ENCODE data around the gene HOXB7. TPM values are rescaled to one million over a fixed set of nuclear protein-coding genes. Genes with fewer than 3 reads are reported as not detected.

The HOXB7 gene
- total and polyA plus RNA-seq, 2 experiments from 2014 or later, result not detected

DNA sequence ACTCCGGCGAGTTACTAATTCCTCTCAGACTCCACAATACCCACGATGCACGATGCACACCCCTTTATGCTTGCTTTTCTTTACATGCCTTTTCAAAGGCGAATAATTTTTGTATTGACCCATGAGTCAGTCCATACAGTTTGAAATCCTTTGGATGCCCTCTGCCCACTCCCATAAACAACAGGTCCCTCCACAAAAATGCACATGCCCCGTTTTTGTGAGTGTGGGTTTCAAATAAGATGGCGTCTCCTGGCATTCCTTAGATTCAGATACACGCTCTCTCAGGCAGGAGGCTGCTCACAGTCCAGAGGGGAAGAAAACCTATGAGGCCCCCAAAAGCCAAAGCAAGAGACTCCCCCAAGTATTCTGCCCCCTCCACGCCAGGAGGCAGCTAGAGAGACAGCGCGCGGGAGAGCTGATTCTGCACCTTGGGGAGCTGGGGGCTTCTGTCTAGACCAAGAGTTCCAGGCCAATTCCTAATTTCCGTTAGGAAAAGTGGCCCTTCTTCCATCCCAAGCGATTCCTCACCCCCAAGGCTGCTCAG lies 34.9 kb upstream of the HOXB7 start:
- peaks cover 22% of the 10 kb centered on the region for H3K4me1 Mint-ChIP-seq
- peak overlapping the region; percentile 58 for H3K4me3 Mint-ChIP-seq
- peaks cover 27% of the 10 kb centered on the region for H4K20me1 ChIP-seq (replicated peaks; ENCODE audit: insufficient read depth)
- H3K79me2 ChIP-seq (replicated peaks; ENCODE audit: insufficient read depth), result no peaks in the 10 kb centered on the region
- peak overlapping the region; percentile 54 for H3K4me3 ChIP-seq
- H2AFZ ChIP-seq, result peak overlapping the region; percentile 85; the same call in 1 of the 2 replicates
- H3F3A ChIP-seq (replicated peaks; ENCODE audit: low read depth), result peaks cover 59% of the 10 kb centered on the region
- peaks cover 25% of the 10 kb centered on the region for H3K4me1 ChIP-seq (ENCODE audit: insufficient read depth)
- DNase-seq (ENCODE audit: low spot score), result no peak
- peaks cover 100% of the 10 kb centered on the region for H3K27me3 ChIP-seq (ENCODE audit: insufficient read depth)
- H3K36me3 Mint-ChIP-seq (ENCODE audit: low read depth), result no peaks in the 10 kb centered on the region; the same call in 2 of the 3 replicates
- peak; percentile 81 for TF ChIP-seq EZH2 (IDR thresholded peaks at IDR 0.05; ENCODE audit: low read depth, unreplicated experiment)
- TF ChIP-seq, protein P1, sequence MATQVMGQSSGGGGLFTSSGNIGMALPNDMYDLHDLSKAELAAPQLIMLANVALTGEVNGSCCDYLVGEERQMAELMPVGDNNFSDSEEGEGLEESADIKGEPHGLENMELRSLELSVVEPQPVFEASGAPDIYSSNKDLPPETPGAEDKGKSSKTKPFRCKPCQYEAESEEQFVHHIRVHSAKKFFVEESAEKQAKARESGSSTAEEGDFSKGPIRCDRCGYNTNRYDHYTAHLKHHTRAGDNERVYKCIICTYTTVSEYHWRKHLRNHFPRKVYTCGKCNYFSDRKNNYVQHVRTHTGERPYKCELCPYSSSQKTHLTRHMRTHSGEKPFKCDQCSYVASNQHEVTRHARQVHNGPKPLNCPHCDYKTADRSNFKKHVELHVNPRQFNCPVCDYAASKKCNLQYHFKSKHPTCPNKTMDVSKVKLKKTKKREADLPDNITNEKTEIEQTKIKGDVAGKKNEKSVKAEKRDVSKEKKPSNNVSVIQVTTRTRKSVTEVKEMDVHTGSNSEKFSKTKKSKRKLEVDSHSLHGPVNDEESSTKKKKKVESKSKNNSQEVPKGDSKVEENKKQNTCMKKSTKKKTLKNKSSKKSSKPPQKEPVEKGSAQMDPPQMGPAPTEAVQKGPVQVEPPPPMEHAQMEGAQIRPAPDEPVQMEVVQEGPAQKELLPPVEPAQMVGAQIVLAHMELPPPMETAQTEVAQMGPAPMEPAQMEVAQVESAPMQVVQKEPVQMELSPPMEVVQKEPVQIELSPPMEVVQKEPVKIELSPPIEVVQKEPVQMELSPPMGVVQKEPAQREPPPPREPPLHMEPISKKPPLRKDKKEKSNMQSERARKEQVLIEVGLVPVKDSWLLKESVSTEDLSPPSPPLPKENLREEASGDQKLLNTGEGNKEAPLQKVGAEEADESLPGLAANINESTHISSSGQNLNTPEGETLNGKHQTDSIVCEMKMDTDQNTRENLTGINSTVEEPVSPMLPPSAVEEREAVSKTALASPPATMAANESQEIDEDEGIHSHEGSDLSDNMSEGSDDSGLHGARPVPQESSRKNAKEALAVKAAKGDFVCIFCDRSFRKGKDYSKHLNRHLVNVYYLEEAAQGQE (IDR thresholded peaks at IDR 0.05; ENCODE audit: unreplicated experiment), result no peak
- no peak for TF ChIP-seq CREB1 (CRISPR knock-in tag; IDR thresholded peaks at IDR 0.05; ENCODE audit: low read depth)
- H3K9me3 Mint-ChIP-seq, result no peaks in the 10 kb centered on the region; the same call in 2 of the 3 replicates
- no peak for ATAC-seq
- no peaks in the 10 kb centered on the region; the same call in 1 of the 2 replicates for H3K36me3 ChIP-seq (ENCODE audit: insufficient read depth)
- peak overlapping the region; percentile 87 for H3K4me2 ChIP-seq
- no peak overlapping the region for H3K27ac ChIP-seq (ENCODE audit: low read depth)
- H3K27me3 Mint-ChIP-seq (ENCODE audit: insufficient read depth, low read depth, poor library complexity), result peaks cover 99% of the 10 kb centered on the region
- no peaks in the 10 kb centered on the region for H3K9me2 ChIP-seq (ENCODE audit: insufficient read depth)
- no peak overlapping the region for H3K27ac Mint-ChIP-seq

- Histone ChIP-seq H3K4me2 (no peak overlapping the region), H2AFZ (no peak overlapping the region), H3K36me3 (ENCODE audit: insufficient read depth) (no peaks in the 10 kb centered on the region; the same call in 1 of the 2 replicates), H3K79me2 (replicated peaks; ENCODE audit: insufficient read depth) (no peaks in the 10 kb centered on the region), H3K9me2 (ENCODE audit: insufficient read depth) (no peaks in the 10 kb centered on the region), H3K27ac (ENCODE audit: low read depth) (no peak overlapping the region), H3F3A (replicated peaks; ENCODE audit: low read depth) (peaks cover 61% of the 10 kb centered on the region), H3K27me3 (ENCODE audit: insufficient read depth) (peaks cover 100% of the 10 kb centered on the region), H3K4me3 (no peak overlapping the region), H4K20me1 (replicated peaks; ENCODE audit: insufficient read depth) (peaks cover 34% of the 10 kb centered on the region), H3K4me1 (ENCODE audit: insufficient read depth) (peaks cover 25% of the 10 kb centered on the region)
- no peak for ATAC-seq
- Mint-ChIP-seq H3K36me3 (ENCODE audit: low read depth) (no peaks in the 10 kb centered on the region; the same call in 2 of the 3 replicates), H3K27ac (no peak overlapping the region), H3K9me3 (no peaks in the 10 kb centered on the region; the same call in 2 of the 3 replicates), H3K4me3 (no peak overlapping the region; the same call in 2 of the 3 replicates), H3K27me3 (ENCODE audit: insufficient read depth, low read depth, poor library complexity) (peaks cover 100% of the 10 kb centered on the region), H3K4me1 (peaks cover 22% of the 10 kb centered on the region)
- no peak for TF ChIP-seq NANOG (IDR thresholded peaks at IDR 0.05; ENCODE audit: borderline replicate concordance)
- TF ChIP-seq EZH2 (IDR thresholded peaks at IDR 0.05; ENCODE audit: low read depth, unreplicated experiment), result peak; percentile 20
- DNase-seq (ENCODE audit: low spot score), result peak; percentile 3
Measured at GRCh38 chr17:48644910-48645557, 34.2 kb upstream of the HOXB7 start.

DNA sequence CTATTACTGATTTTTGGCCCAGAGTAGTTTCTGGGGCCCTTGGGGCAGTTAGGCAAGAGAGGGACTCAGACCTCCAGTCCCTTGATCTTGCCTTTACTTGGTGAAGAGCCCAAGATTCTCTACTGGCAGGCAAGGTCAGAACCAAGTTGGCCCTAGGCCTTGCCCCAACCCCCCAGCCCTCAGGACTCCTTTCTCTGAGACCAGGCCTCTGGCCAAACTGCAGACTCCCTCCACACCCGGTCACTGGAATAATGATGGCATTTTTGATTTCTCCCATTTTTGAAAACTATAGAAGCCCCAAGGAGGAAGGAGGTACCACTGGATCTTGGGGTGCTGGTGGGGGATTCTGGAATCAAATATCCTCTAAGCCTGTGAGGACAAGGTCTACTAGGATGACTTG lies 33.3 kb upstream of the HOXB7 start:
- no peak overlapping the region for H3K4me3 Mint-ChIP-seq
- Histone ChIP-seq H2AFZ (no peak overlapping the region), H3K36me3 (ENCODE audit: insufficient read depth) (no peaks in the 10 kb centered on the region; the same call in 1 of the 2 replicates), H3K9me2 (ENCODE audit: insufficient read depth) (no peaks in the 10 kb centered on the region), H3K4me2 (no peak overlapping the region), H3K27me3 (ENCODE audit: insufficient read depth) (peaks cover 100% of the 10 kb centered on the region), H4K20me1 (replicated peaks; ENCODE audit: insufficient read depth) (peaks cover 41% of the 10 kb centered on the region), H3K27ac (ENCODE audit: low read depth) (no peak overlapping the region), H3K4me1 (ENCODE audit: insufficient read depth) (peaks cover 25% of the 10 kb centered on the region), H3F3A (replicated peaks; ENCODE audit: low read depth) (peaks cover 66% of the 10 kb centered on the region), H3K79me2 (replicated peaks; ENCODE audit: insufficient read depth) (no peaks in the 10 kb centered on the region), H3K4me3 (no peak overlapping the region)
- ATAC-seq (no peak), DNase-seq (ENCODE audit: low spot score) (no peak)
- H3K36me3 Mint-ChIP-seq (ENCODE audit: low read depth), result no peaks in the 10 kb centered on the region; the same call in 2 of the 3 replicates
- peaks cover 22% of the 10 kb centered on the region for H3K4me1 Mint-ChIP-seq
- peaks cover 100% of the 10 kb centered on the region for H3K27me3 Mint-ChIP-seq (ENCODE audit: insufficient read depth, low read depth, poor library complexity)
- peak; percentile 27 for TF ChIP-seq EZH2 (IDR thresholded peaks at IDR 0.05; ENCODE audit: low read depth, unreplicated experiment)
- TF ChIP-seq ZNF114 (CRISPR knock-in tag; IDR thresholded peaks at IDR 0.05), result no peak
- H3K27ac Mint-ChIP-seq, result no peak overlapping the region
- no peaks in the 10 kb centered on the region; the same call in 2 of the 3 replicates for H3K9me3 Mint-ChIP-seq

Measured in GM23338 (cell line).